GM12865 (cell line): ENCODE data around the gene ZNF428.

Experiments
- DNase-seq: peaks from one replicate; pipeline ENCODE4 v3.0.0; 2010; ENCODE audit warnings: low read depth
- H3K4me3 ChIP-seq: 2 replicates; pipeline ENCODE4 v1.5.1; 2011; ENCODE audit warnings: mild to moderate bottlenecking, low read depth, low read length, control low read depth
- TF ChIP-seq, protein P1 (sequence below): IDR thresholded peaks from 2 replicates; pipeline ENCODE4 v1.5.1; 2011; ENCODE audit warnings: low read length, control low read depth, low read depth, inconsistent platforms; ENCODE audit not compliant: insufficient read depth; ENCODE audit errors: missing control alignments

Gene ZNF428

DNA sequence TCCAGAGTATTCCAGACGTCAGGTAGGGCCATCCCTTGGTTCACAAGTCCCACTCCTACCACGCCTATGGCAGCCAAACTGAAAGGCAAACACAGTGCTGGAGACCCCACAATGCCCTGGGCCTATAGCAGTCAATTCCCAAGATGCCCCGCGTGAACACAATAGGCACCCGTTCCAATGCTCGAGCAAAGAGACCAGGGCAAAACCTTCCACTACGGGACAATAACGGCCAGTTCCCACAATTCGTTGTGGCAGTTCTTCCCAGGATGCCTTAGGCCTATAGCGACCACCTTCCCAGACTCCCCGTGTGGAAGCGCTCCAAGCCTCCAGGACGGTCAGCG is 538 bp downstream of the ZNF428 start:
- TF ChIP-seq, protein P1, sequence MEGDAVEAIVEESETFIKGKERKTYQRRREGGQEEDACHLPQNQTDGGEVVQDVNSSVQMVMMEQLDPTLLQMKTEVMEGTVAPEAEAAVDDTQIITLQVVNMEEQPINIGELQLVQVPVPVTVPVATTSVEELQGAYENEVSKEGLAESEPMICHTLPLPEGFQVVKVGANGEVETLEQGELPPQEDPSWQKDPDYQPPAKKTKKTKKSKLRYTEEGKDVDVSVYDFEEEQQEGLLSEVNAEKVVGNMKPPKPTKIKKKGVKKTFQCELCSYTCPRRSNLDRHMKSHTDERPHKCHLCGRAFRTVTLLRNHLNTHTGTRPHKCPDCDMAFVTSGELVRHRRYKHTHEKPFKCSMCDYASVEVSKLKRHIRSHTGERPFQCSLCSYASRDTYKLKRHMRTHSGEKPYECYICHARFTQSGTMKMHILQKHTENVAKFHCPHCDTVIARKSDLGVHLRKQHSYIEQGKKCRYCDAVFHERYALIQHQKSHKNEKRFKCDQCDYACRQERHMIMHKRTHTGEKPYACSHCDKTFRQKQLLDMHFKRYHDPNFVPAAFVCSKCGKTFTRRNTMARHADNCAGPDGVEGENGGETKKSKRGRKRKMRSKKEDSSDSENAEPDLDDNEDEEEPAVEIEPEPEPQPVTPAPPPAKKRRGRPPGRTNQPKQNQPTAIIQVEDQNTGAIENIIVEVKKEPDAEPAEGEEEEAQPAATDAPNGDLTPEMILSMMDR: no peak
- peak; percentile 83 for DNase-seq
- H3K4me3 ChIP-seq: peak overlapping the region; percentile 69

DNA sequence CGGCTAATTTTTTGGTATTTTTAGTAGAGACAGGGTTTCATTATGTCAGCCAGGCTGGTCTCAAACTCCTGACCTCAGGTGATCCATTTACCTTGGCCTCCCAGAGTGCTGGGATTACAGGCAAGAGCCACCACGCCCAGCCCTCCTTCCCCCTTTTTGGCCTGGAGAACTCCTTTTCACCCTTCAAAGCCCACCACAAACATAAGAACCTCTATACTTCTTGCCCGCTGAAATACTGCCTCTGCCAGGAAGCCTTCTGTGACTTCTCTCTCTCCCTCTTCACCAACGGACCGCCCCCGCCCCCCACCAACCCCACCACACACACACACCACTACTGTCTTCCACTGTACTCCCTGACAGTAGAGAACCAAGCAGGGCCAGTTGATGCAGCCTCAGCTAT is 2.5 kb downstream of the ZNF428 start:
- H3K4me3 ChIP-seq: no peak overlapping the region
- TF ChIP-seq, protein P1: no peak
- DNase-seq: no peak

DNA sequence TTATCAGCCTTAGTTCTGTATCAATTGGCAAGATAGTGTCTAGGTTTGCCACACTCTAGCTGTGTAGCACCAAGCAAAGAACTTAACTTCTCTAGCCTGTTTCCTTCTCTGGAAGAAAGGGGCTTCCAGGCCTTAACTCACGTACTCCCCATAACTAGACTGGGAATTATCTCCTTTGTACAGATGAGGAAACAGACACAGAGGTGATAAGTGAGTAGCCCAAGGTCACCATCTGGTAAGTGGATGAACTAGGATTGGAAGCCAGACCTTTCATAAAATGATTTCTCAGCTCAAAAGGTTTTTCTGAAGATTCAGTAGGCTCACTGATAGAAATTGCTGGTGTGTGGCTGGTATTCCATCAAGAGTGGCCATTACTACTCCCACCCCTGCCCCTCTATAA is 3.1 kb downstream of the ZNF428 start:
- TF ChIP-seq, protein P1: no peak
- DNase-seq: no peak
- H3K4me3 ChIP-seq: no peak overlapping the region

DNA sequence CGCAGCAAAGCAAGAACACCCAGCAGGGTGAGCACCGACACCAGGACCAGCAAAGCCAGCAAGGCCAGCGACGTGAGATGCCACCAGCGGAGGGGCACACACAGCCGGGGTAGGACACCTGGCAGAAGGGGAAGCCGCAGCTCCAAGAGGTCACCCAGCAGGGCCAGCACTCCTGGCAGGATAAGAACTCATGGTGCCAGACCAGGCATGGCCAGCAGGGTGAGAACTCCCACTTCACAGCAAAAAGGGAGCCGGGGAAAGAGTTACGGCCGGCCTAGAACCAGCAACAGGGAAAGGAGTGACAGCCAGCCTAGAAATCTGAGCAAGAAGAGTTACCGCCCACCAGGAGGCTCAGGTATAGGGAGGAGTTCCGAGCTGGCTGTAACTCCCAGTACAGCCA is 7.1 kb downstream of the ZNF428 start:
- TF ChIP-seq, protein P1: no peak
- H3K4me3 ChIP-seq: no peak overlapping the region
- DNase-seq: no peak

DNA sequence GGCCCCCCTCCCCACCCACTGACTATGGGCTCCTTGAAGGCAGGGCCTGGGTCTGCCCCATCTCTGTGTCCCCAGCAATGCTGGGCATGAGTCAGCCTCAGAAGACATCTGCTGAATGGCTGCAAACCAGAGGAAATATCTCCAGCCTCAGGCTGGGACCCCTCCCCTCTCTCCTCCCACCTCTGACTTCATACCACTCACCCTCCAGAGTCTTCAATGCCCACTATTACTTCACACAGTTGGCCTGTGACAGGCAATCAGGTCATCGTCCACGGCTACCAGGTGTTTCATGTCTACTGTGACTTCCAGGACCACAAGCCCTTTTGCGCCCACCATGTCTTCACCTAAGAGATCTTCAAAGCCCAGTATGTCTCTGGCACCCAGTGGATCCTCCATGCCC is 7.6 kb downstream of the ZNF428 start, which contains the start of gene SRRM5:
Gene SRRM5 (plus strand): TSS at position 301 of the 400 bp plus-strand sequence. CDS start 34 bp downstream, at position 335.
- no peak within 1 kb of the TSS for H3K4me3 ChIP-seq
- no peak for DNase-seq
- TF ChIP-seq, protein P1: no peak

DNA sequence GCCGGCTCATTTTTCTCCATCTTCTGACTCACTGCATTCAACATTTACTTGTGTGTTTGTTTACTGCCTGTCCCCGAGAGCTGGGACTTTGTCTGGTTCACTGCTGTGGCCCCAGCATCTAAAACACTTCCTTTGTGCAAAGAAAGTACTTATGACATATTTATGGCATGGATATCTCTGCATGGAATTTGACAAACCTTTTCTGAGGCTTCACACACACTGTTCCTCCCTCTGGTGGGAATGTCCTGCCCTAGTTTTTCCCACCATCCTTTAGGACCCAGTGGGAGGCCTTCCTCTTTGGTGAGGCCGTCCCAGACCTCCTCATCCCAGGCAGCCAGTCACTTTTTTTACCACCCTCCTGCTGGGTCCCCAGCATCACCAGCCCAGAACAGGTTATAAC is 8.9 kb downstream of the ZNF428 start:
- TF ChIP-seq, protein P1: no peak
- no peak overlapping the region for H3K4me3 ChIP-seq
- no peak for DNase-seq

DNA sequence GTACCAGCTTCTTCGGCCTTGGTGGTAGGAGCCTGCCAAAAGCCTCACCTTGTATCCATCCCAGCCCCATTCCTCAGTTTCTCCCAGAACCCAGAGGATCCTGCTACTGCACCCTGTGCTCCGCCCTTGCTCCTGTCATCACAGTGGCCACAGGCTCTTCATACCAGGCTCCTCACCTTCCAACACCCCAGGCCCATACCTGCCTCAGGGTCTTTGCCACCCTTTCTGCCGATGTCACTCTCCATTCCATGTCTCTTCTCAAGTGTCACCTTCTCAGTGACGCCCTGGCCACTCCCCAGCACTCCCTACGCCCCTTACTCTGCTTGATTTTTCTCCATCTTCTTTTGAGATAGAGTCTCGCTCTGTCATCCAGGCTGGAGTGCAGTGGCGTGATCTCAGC is 9.6 kb downstream of the ZNF428 start:
- no peak overlapping the region for H3K4me3 ChIP-seq
- TF ChIP-seq, protein P1: no peak
- DNase-seq: no peak
